ENCODE measurements around the gene PRKAR1A.

DNA sequence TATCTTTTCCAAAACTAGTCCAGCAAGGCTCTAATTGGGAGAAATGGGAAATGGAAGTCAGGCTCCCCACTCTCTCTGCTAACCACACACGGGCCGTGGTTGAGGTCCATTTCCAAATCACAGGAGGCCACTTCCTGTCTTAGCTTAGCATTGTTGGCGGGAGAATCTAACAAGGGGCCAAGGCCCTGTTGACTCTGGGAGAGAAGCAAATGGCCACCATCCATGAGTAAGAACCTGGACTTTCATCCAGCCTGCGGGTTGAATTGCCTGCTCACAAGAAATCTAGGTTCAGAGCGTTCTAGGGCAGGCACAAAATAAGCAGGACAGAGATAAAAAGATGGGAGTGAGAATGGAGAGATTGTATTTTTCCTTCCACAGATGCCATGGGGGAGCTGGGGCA is 83.3 kb downstream of the PRKAR1A start:
- TF ChIP-seq, protein P1, sequence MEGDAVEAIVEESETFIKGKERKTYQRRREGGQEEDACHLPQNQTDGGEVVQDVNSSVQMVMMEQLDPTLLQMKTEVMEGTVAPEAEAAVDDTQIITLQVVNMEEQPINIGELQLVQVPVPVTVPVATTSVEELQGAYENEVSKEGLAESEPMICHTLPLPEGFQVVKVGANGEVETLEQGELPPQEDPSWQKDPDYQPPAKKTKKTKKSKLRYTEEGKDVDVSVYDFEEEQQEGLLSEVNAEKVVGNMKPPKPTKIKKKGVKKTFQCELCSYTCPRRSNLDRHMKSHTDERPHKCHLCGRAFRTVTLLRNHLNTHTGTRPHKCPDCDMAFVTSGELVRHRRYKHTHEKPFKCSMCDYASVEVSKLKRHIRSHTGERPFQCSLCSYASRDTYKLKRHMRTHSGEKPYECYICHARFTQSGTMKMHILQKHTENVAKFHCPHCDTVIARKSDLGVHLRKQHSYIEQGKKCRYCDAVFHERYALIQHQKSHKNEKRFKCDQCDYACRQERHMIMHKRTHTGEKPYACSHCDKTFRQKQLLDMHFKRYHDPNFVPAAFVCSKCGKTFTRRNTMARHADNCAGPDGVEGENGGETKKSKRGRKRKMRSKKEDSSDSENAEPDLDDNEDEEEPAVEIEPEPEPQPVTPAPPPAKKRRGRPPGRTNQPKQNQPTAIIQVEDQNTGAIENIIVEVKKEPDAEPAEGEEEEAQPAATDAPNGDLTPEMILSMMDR (IDR thresholded peaks at IDR 0.05; ENCODE audit: insufficient read depth, low read length) = no peak
- TF ChIP-seq POLR2AphosphoS5 (IDR thresholded peaks at IDR 0.05; ENCODE audit: low read depth) = no peak
